ENCODE measurements around the gene TMEM150C. TPM values are rescaled to one million over a fixed set of nuclear protein-coding genes. Genes with fewer than 3 reads are reported as not detected.

Gene TMEM150C
- total and polyA plus RNA-seq, 2 of the 8 experiments (the other 6 are each of a cell fraction or from before 2014, with no cell fraction given), result 1.5 to 1.7 TPM

- TF ChIP-seq JUN (IDR thresholded peaks at IDR 0.05; ENCODE audit: low read depth, low read length) (no peak), POU5F1 (IDR thresholded peaks at IDR 0.05; ENCODE audit: low read depth, low read length) (no peak), CREB1 (IDR thresholded peaks at IDR 0.05) (no peak), CBX5 (IDR thresholded peaks at IDR 0.05; ENCODE audit: low read depth, low read length) (no peak), YY1 (IDR thresholded peaks at IDR 0.05; ENCODE audit: low read depth, low read length) (no peak)
Observed at GRCh38 chr4:82501154-82501442, 60.7 kb downstream of the TMEM150C start (continued).

All from H1 (cell line).